GM12872 (cell line): Measurements from ENCODE around the gene BPIFB2.

Source experiments
- CTCF ChIP-seq: IDR thresholded peaks from 3 replicates; pipeline ENCODE4 v1.5.1; 2011; ENCODE audit warnings: low read depth, mild to moderate bottlenecking, low read length, moderate library complexity; ENCODE audit not compliant: insufficient read depth

BPIFB2 gene

GRCh38 chr20:32986331-32986966, 21.1 kb upstream of the BPIFB2 start:
- TF ChIP-seq CTCF = no peak

GRCh38 chr20:32987044-32987825, 20.3 kb upstream of the BPIFB2 start:
- no peak for TF ChIP-seq CTCF

- TF ChIP-seq CTCF = no peak
Observed at GRCh38 chr20:32988008-32988407, 19.5 kb upstream of the BPIFB2 start.

GRCh38 chr20:32989507-32990283, 17.8 kb upstream of the BPIFB2 start:
- TF ChIP-seq CTCF = no peak

- no peak for TF ChIP-seq CTCF
Observed at GRCh38 chr20:32990426-32990825, 17.1 kb upstream of the BPIFB2 start.

GRCh38 chr20:32991383-32991782, 16.1 kb upstream of the BPIFB2 start:
- no peak for TF ChIP-seq CTCF
